ENCODE measurements around the gene SIGLEC8.
A peak's percentile ranks its signal among the peaks of the same experiment; 100 is the strongest.
"Not testable (repeated sequence)": the region's sequence is repeated elsewhere in the genome, so short reads cannot be mapped to it uniquely, and the experiment has no call there.

Gene SIGLEC8

GRCh38 chr19:51458051-51458645, at the start of gene SIGLEC8:
TSS of gene SIGLEC8 (minus strand) at chr19:51458454. CDS start at chr19:51458387, 67 bp downstream.
- DNase-seq, result no peak

GRCh38 chr19:51507640-51508058, 49.4 kb upstream of the SIGLEC8 start:
- DNase-seq, result no peak

GRCh38 chr19:51507192-51507591, 48.9 kb upstream of the SIGLEC8 start:
- DNase-seq, result no peak

- no peak for DNase-seq
These were observed 47.6 kb upstream of the SIGLEC8 start for GRCh38 chr19:51505904-51506303.

DNA sequence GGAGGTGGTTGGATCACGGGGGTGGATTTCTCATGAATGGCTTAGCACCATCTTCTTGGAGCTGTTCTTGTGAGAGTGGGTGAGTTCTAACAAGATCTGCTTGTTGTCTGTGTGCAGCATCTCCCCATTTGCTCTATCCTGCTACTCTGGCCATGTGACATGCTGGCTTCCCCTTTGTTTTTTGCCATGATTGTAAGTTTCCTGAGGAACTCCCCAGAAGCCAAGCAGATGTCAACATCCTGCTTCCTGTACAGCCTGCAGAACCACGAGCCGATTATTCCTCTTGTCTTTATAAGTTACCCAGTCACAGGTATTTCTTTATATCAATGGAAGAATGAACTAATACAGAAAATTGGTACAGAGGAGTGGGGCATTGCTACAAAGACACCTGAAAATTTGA, 45.6 kb upstream of the SIGLEC8 start:
- no peak for DNase-seq

- DNase-seq, result no peak
These were observed 45.1 kb upstream of the SIGLEC8 start for GRCh38 chr19:51503286-51503817.

GRCh38 chr19:51501594-51502263, 43.5 kb upstream of the SIGLEC8 start, which contains the start of gene SIGLEC12:
TSS of gene SIGLEC12 (minus strand) at chr19:51501800. CDS start at chr19:51501733, 67 bp downstream.
- DNase-seq, result no peak

DNA sequence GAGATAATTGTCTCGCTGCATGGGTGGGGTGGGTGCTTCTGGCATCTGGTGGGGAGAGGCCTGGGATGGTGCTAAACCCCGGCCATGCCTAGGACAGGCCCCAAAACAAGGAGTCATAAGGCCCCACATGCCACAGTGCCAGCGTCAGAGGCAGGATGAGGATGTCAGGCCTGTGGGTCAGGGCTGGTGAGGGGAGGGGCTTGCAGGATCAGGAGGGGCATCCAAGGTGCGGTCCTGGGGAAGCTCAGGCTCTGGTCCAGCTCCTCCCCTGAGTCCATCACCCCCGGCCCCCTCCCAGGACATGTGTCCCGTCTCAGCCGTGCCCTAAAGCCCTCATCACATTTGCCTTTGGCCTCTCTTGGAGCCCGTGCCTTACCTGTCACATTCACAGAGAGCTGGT, 42.7 kb upstream of the SIGLEC8 start:
- DNase-seq, result not testable (repeated sequence)

- DNase-seq, result no peak
These were observed 39.4 kb upstream of the SIGLEC8 start for GRCh38 chr19:51497666-51498065.

- DNase-seq, result no peak
These were observed 35.5 kb upstream of the SIGLEC8 start for GRCh38 chr19:51493776-51494175.

GRCh38 chr19:51491586-51491985, 33.3 kb upstream of the SIGLEC8 start:
- no peak for DNase-seq

DNA sequence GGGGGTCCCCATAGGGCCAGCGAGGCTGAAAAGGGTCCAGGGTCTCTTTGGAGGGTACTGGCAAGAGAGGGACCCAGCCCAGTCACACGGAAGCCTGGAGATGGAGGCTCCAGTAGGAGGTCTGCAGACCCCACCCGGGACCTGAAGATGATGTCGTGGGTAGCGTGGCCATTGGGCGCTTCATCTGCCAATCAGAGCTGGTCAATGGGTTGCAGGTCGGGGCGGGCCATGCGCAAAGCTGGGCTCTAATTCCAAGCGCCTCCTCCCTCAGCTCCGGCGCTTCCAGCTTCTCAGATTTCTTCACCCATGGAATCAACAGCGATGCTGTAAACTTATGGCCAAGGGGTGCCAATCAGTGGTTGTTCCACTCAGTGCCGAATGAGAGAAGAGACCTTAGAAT, 32.4 kb upstream of the SIGLEC8 start:
- no peak for DNase-seq

DNA sequence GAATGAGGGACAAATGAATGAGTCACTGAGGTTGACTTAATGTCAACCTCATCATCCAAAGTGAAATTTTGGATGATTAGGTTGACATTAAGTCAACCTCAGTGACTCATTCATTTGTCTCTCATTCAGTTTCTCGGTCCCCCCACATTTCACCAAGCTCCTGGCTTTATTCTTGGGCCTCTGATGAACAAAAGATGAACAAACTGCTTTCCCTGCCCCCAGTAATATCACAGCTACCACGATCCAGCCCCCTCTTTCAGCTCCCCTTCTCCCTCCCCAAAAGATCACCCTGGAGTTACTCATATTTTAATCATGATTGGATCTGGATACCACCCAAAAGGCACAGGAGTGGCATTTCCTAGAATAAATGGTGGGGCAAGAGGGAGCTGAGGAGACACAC, 30.9 kb upstream of the SIGLEC8 start:
- DNase-seq, result no peak

- DNase-seq, result no peak
These were observed 30.2 kb upstream of the SIGLEC8 start for GRCh38 chr19:51488491-51488890.

DNA sequence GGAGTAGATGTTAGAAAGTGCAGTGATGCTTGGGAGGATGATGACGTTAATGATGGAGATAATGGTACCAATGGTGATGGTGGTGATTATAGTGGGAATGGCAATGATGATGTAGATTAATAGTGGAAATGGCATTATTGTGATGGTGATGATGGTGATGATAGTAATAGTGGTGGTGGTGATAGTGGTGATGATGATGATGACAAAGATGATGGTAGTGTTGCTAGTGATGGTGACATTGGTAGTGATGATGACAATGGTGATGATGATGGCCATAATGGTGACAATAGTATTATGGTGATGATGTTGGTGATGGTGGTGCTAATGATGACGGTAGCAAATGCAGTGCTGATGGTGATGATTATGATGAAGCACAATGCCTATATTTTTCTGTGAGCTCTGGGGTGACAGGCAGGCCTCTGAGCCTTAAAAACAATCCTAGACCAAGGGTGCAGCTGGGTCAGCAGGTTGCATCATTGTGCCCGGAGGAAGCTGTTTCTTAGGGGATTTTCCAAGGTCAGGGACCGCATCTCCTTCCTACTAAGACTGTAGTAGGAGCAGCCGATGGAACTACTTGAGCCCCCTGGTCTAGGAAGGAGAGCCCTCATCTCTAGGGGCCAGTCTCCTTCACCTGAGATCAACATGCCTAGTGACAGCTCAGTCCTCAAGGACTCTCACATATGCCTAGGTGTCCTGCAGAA, 27.9 kb upstream of the SIGLEC8 start:
- DNase-seq, result no peak

- DNase-seq, result no peak
These were observed 22.3 kb upstream of the SIGLEC8 start for GRCh38 chr19:51480590-51480989.

GRCh38 chr19:51479531-51480331, 21.5 kb upstream of the SIGLEC8 start:
- DNase-seq, result no peak

- no peak for DNase-seq
These were observed 20.4 kb upstream of the SIGLEC8 start, which contains the start of gene CEACAM18 for GRCh38 chr19:51478381-51479234. TSS of gene CEACAM18 (plus strand) at chr19:51478539.

- DNase-seq, result no peak
These were observed 19.1 kb upstream of the SIGLEC8 start for GRCh38 chr19:51477344-51477743.

GRCh38 chr19:51476164-51476563, 17.9 kb upstream of the SIGLEC8 start:
- DNase-seq, result no peak

GRCh38 chr19:51473009-51473707, 14.9 kb upstream of the SIGLEC8 start:
- DNase-seq, result peak; percentile 18

Measured in HCEC 1CT (cell line).